ENCODE data around the gene LTB4R.
"Not testable (repeated sequence)": the region's sequence is repeated elsewhere in the genome, so short reads cannot be mapped to it uniquely, and the experiment has no call there.

The LTB4R gene

DNA sequence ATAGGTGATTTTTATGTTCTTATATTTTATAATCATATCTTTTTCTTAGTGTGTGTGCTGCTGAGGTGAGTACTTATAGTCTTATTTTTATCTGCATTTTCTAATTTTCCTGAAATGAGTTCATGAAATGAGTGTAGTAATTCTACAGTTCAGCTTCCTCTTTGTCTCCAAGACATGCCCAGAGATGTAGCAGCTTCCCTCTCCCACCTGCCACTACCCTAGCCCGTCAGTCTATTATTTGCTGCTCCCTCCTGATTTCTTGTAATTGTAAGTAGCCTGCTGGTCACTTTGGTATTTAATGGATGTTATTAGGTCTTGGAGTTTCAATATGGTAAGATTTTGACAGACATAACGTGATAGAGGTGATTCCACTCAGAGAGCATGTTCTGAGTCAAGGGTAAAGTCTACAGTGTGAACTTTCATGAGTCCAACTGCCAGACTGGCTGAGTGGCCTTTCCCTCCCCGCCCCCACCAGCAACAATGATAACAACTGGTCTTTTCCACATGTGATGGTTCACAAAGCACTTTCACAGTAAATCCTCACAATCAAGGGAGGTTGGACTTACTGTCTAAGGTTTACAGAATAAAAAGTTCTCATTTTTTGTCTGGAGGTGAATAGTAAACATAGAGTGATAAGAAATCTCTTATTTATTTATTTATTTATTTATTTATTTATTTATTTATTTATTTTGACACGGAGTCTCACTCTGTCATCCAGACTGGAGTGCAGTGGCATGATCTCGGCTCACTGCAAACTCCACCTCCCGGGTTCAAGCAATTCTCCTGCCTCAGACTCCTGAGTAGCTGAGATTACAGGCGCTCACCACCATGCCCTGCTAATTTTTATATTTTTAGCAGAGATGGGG is 32.7 kb downstream of the LTB4R start:
- DNase-seq (ENCODE audit: low read depth) = no peak
- TF ChIP-seq, protein P1, sequence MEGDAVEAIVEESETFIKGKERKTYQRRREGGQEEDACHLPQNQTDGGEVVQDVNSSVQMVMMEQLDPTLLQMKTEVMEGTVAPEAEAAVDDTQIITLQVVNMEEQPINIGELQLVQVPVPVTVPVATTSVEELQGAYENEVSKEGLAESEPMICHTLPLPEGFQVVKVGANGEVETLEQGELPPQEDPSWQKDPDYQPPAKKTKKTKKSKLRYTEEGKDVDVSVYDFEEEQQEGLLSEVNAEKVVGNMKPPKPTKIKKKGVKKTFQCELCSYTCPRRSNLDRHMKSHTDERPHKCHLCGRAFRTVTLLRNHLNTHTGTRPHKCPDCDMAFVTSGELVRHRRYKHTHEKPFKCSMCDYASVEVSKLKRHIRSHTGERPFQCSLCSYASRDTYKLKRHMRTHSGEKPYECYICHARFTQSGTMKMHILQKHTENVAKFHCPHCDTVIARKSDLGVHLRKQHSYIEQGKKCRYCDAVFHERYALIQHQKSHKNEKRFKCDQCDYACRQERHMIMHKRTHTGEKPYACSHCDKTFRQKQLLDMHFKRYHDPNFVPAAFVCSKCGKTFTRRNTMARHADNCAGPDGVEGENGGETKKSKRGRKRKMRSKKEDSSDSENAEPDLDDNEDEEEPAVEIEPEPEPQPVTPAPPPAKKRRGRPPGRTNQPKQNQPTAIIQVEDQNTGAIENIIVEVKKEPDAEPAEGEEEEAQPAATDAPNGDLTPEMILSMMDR (IDR thresholded peaks at IDR 0.05; ENCODE audit: control insufficient read depth, extremely low read depth, insufficient read depth) = no peak
- H3K4me3 ChIP-seq (ENCODE audit: low read depth, low read length) = no peak overlapping the region

DNA sequence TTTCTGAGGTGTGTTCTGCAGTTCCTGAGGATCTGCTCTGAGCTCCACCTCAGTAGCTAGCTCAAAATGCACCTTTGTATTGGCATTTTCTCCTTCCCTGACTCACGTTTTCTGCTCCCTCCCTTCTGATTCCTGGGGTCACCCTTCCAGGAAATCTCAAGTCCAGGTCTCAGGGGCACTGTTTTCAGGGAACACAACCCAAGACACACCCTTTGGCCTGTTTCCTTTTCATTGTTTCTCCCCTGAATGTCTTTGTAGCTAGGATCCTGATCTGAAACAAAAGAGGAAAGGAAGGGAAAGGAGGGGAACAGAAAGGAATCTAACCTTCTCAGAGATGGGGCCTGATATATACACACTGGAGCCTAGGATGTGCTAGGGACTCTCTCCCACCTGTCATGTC is 35.8 kb downstream of the LTB4R start:
- no peak for DNase-seq (ENCODE audit: low read depth)
- TF ChIP-seq, protein P1 (IDR thresholded peaks at IDR 0.05; ENCODE audit: control insufficient read depth, extremely low read depth, insufficient read depth) = no peak

DNA sequence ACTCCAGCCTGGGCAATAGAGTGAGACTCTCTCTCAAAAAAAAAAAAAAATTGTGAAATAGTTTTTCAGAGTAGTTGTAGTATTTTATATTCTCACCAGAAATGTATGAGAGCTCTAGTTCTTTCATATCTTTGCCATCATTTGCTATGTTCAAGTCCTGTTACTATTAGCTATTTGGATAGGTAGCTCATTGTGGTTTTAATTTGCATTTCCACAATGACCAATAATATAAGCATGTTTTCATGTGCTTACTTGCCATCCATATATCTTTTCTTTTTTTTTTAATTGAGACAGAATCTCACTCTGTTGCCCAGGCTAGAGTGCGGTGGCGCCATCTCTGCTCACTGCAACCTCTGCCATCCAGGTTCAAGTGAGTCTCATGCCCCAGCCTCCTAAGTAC is 36.9 kb downstream of the LTB4R start:
- TF ChIP-seq, protein P1 (IDR thresholded peaks at IDR 0.05; ENCODE audit: control insufficient read depth, extremely low read depth, insufficient read depth) = no peak
- no peak overlapping the region for H3K4me3 ChIP-seq (ENCODE audit: low read depth, low read length)
- DNase-seq (ENCODE audit: low read depth) = no peak

More for the DNA sequence above, 35.8 kb downstream of the LTB4R start:
- no peak overlapping the region for H3K4me3 ChIP-seq (ENCODE audit: low read depth, low read length)

DNA sequence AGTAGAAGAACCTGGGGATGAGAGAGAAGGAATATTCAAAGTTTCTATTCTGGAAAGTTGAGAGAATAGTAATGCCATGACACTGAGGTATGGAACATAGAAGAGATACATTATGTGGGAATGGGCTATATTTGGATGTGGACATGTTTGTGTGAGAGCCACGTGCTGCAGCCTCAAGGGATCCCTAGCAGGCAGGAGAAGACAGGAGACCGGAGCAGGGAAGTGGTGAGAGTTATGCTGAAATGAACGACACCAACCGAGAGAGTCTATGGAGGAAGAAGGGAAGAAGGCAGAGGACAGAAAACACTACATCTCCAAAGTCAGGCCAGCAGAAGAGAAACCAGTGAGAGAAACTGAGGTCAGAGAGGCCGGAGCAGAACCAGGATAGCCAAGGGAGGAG is 38.4 kb downstream of the LTB4R start:
- no peak overlapping the region for H3K4me3 ChIP-seq (ENCODE audit: low read depth, low read length)
- TF ChIP-seq, protein P1 (IDR thresholded peaks at IDR 0.05; ENCODE audit: control insufficient read depth, extremely low read depth, insufficient read depth) = no peak
- DNase-seq (ENCODE audit: low read depth) = no peak

DNA sequence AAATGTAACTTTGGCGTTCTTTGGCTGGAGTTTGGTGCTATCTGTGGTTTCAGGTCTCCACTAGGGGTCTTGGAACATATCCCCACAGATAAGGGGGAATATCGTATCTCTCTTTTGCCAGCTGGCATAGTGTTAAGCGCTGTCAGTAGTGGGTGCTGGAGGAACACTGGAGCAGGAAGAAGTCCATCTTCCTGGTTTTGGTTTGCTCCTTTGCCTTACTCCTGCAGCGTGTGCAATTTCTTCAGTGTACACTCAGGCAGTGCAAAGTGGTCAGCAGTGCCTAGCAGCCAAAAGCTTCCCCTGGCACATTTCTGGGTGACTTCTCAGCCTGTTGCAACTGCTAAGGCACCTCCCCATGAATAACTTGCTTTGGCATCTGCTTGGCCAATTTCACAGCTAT is 40.2 kb downstream of the LTB4R start:
- TF ChIP-seq, protein P1 (IDR thresholded peaks at IDR 0.05; ENCODE audit: control insufficient read depth, extremely low read depth, insufficient read depth) = no peak
- no peak for DNase-seq (ENCODE audit: low read depth)
- H3K4me3 ChIP-seq (ENCODE audit: low read depth, low read length) = no peak overlapping the region

DNA sequence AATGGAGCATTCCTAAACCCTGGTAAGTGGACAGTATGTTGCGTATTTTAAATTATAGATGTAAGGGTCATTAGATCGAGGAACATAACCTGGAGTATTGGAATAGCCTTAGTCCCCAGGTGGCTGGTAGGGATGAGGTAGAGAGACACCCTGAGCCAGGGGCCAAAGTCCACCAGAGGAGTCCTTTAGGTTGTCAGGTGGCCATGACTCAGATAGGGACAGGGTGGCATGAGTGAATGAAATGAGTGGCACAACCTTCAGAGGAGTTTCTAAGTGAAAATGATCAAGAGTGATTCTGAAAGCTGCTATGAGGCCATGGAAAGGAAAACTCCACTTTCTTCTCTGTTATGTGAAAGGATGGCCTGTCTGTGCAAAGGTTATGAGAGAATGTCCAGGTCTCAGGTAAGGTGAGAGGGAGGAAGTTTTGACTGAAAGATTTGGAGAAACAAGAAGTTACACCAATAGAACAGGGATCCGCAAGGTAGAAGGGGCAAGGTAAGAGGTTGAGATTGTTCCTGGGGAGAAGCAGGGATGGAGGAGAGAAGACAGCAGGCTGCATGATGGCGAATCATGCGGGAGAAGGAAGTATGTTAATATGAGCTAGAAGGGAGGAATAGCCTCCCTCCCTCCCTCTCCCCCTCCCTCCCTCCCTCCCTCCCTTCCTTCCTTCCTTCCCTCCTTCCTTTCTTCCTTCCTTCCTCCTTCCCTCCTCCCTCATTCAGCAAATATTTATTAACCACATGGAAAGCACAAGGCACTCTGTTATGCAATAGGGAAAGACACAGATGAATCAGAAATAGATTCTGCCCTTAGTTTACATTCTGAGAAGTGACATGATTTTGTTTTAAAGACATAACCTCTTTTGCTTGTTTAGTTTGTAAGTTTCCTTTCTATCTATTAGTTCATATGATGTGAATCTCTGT is 42.5 kb downstream of the LTB4R start:
- no peak for DNase-seq (ENCODE audit: low read depth)
- no peak overlapping the region for H3K4me3 ChIP-seq (ENCODE audit: low read depth, low read length)
- TF ChIP-seq, protein P1 (IDR thresholded peaks at IDR 0.05; ENCODE audit: control insufficient read depth, extremely low read depth, insufficient read depth) = no peak

DNA sequence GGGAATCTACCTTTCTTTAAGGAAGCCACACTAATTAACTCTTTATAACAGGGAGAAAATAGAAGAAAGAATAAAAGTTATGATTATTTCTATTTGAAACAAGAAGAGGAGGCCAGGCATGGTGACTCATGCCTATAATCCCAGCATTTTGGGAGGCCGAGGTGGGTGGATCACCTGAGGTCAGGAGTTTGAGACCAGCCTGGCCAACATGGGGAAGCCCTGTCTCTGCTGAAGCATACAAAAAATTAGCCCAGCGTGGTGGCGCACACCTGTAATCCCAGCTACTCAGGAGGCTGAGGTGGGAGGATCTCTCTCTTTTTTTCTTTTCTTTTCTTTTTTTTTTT is 43.2 kb downstream of the LTB4R start:
- DNase-seq (ENCODE audit: low read depth); H3K4me3 ChIP-seq (ENCODE audit: low read depth, low read length): not testable (repeated sequence)

Data from LNCaP clone FGC (cell line).